Glomerular visceral epithelial cell (primary cell): ENCODE measurements around the gene CCDC88C.
A peak's percentile ranks its signal among the peaks of the same experiment; 100 is the strongest.
"Not testable (repeated sequence)": the region's sequence is repeated elsewhere in the genome, so short reads cannot be mapped to it uniquely, and the experiment has no call there.

Experiments used
- DNase-seq: peaks from one replicate; pipeline ENCODE4 v3.0.0-alpha.2; 2016; ENCODE audit errors: extremely low spot score

CCDC88C gene

GRCh38 chr14:91271639-91272038, 146.0 kb downstream of the CCDC88C start:
- no peak for DNase-seq

- no peak for DNase-seq
Measured at GRCh38 chr14:91270619-91271018, 147.0 kb downstream of the CCDC88C start.

- DNase-seq: no peak
Measured at GRCh38 chr14:91270188-91270587, 147.4 kb downstream of the CCDC88C start.

- DNase-seq: no peak
Measured at GRCh38 chr14:91269076-91269991, 148.3 kb downstream of the CCDC88C start.

GRCh38 chr14:91267965-91268437, 149.6 kb downstream of the CCDC88C start:
- DNase-seq: no peak

GRCh38 chr14:91266276-91266675, 151.3 kb downstream of the CCDC88C start:
- DNase-seq: not testable (repeated sequence)

GRCh38 chr14:91265404-91265803, 152.2 kb downstream of the CCDC88C start:
- DNase-seq: no peak

GRCh38 chr14:91264151-91265150, 153.2 kb downstream of the CCDC88C start:
- DNase-seq: no peak

GRCh38 chr14:91263329-91263728, 154.3 kb downstream of the CCDC88C start:
- DNase-seq: no peak

GRCh38 chr14:91261986-91262549, 155.6 kb downstream of the CCDC88C start:
- DNase-seq: no peak

GRCh38 chr14:91261115-91261514, 156.5 kb downstream of the CCDC88C start:
- DNase-seq: no peak

GRCh38 chr14:91258876-91259275, 158.7 kb downstream of the CCDC88C start:
- DNase-seq: no peak

- DNase-seq: peak; percentile 38
Measured at GRCh38 chr14:91258011-91258618, 159.5 kb downstream of the CCDC88C start.

- no peak for DNase-seq
Measured at GRCh38 chr14:91257328-91258010, 160.2 kb downstream of the CCDC88C start.

- no peak for DNase-seq
Measured at GRCh38 chr14:91256661-91257060, 161.0 kb downstream of the CCDC88C start.

- DNase-seq: no peak
Measured at GRCh38 chr14:91255026-91255695, 162.5 kb downstream of the CCDC88C start.

GRCh38 chr14:91254461-91254860, 163.2 kb downstream of the CCDC88C start:
- no peak for DNase-seq

- DNase-seq: peak; percentile 21
Measured at GRCh38 chr14:91253795-91254323, 163.8 kb downstream of the CCDC88C start.

- peak; percentile 35 for DNase-seq
Measured at GRCh38 chr14:91252871-91253794, 164.5 kb downstream of the CCDC88C start.
